H1 (cell line): ENCODE results near the gene GFI1B. TPM values are rescaled to one million over a fixed set of nuclear protein-coding genes. Genes with fewer than 3 reads are reported as not detected.

Experiments used
- CHD1 ChIP-seq: IDR thresholded peaks from 2 replicates; pipeline ENCODE4 v1.6.1; 2012; ENCODE audit warnings: low read depth, low read length, improper control_type of control experiment
- GTF2F1 ChIP-seq: IDR thresholded peaks from 2 replicates; pipeline ENCODE4 v1.6.1; 2012; ENCODE audit warnings: low read depth, low read length, improper control_type of control experiment, borderline replicate concordance
- polyA plus RNA-seq, 7 experiments: library from polyadenylated mRNA; depleted of rRNA in 3 of 7; stranded (reverse) in 5 of 7; unstranded in 2 of 7; fragments of >200 nt in 5 of 7; fragments of 200-250 nt in 2 of 7; gene quantifications; 1 replicate in 5 of 7; 2 replicates in 1 of 7; 4 replicates in 1 of 7; pipeline versions ENCODE4 v1.2.1 to v1.2.3, GENCODE V29; 2011 to 2013; ENCODE audit warnings: missing spikeins in 2 of 7, mixed read lengths in 2 of 7
- total RNA-seq: library from RNA; stranded (reverse); fragmentation: NEBNext Ultra II Directional; extraction: Animal tissue kit (Norgen Biotek cat#: 25700); gene quantifications from 2 replicates; pipeline ENCODE4 v1.2.1, GENCODE V29; 2021

GFI1B gene
- total and polyA plus RNA-seq, 2 of the 8 experiments (the other 6 are each of a cell fraction or from before 2014, with no cell fraction given): 0.09 to 0.11 TPM

DNA sequence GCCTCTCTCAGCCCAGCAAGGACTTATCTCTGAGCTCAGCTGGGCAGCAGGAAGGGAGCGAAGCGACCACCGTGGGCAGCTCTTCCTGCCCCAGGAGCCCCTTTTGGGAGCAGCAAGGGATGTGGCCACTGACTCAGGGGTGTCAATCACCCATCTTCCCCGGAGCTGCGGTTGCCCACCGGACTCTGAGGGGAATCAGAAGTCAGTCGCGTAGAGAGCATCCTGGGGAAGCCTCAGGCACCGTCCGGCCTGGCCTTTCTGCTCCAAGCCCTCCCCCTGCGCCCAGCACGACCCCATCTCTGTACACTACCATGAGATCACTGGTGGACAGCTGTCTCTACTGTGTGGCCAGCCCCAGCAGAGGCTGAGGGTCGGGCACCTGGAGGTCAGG lies 24.6 kb downstream of the GFI1B start (continued):
- TF ChIP-seq CHD1 (no peak), GTF2F1 (no peak)
